IMR-90 (cell line): Measurements from ENCODE around the gene POMT2. TPM values are rescaled to one million over a fixed set of nuclear protein-coding genes. Genes with fewer than 3 reads are reported as not detected.

ENCODE experiments used
- ATAC-seq: fragments of 200-7000 bp; cut with Tn5 transposase; 2 replicates; pipeline ENCODE4 v1.9.1; 2020; ENCODE audit warnings: low read depth, mild to moderate bottlenecking, moderate library complexity
- BruUV-seq: library from RNA; stranded (reverse); fragments of 400-500 nt; replicated peaks from 2 replicates; lab custom pipeline; 2021; lab: Mats Ljungman, UMichigan
- CTCF ChIA-PET: fragments of 300-600 bp; formaldehyde crosslinking; extraction: SDS; loops from one replicate; lab custom pipeline; 2021; ENCODE audit warnings: antibody characterized with exemption; lab: Yijun Ruan, JAX
- POLR2A ChIA-PET: fragments of 300-600 bp; sonication (Branson Sonifier 250); formaldehyde crosslinking; loops from one replicate; lab custom pipeline; 2022; ENCODE audit warnings: antibody characterized with exemption; ENCODE audit not compliant: unreplicated experiment; lab: Charles Lee
- DNase-seq: peaks from one replicate; pipeline ENCODE4 v3.0.0; 2013
- H2AFZ ChIP-seq: replicated peaks from 2 replicates; pipeline ENCODE3; 2013; ENCODE audit warnings: low read length, mild to moderate bottlenecking; ENCODE audit not compliant: poor library complexity
- H2AK5ac ChIP-seq: 2 replicates; pipeline ENCODE4 v1.6.1; 2013; ENCODE audit warnings: low read depth, low read length, inconsistent platforms
- H2AK9ac ChIP-seq: replicated peaks from 2 replicates; pipeline ENCODE3; 2013; ENCODE audit warnings: mild to moderate bottlenecking, low read depth, low read length, moderate library complexity; ENCODE audit not compliant: poor library complexity
- H2BK120ac ChIP-seq: 2 replicates; pipeline ENCODE4 v1.6.1; 2013; ENCODE audit warnings: low read depth, low read length, inconsistent platforms
- H2BK15ac ChIP-seq: 3 replicates; pipeline ENCODE4 v1.6.1; 2013; ENCODE audit warnings: low read depth, low read length, inconsistent platforms
- H2BK20ac ChIP-seq: 2 replicates; pipeline ENCODE4 v1.6.1; 2013; ENCODE audit warnings: low read depth, mild to moderate bottlenecking, inconsistent platforms, low read length, moderate library complexity
- H2BK5ac ChIP-seq: 2 replicates; pipeline ENCODE4 v1.6.1; 2013; ENCODE audit warnings: mild to moderate bottlenecking, low read depth, low read length, inconsistent platforms; ENCODE audit not compliant: poor library complexity, severe bottlenecking
- H3K14ac ChIP-seq: replicated peaks from 2 replicates; pipeline ENCODE4 v1.6.1; 2013; ENCODE audit warnings: low read depth, low read length, inconsistent platforms
- H3K18ac ChIP-seq: 2 replicates; pipeline ENCODE4 v1.6.1; 2013; ENCODE audit warnings: low read depth, low read length, control low read depth
- H3K23ac ChIP-seq: 2 replicates; pipeline ENCODE4 v1.6.1; 2013; ENCODE audit warnings: low read depth, low read length, inconsistent platforms
- H3K27ac ChIP-seq: 2 replicates; pipeline ENCODE4 v1.5.1; 2013; ENCODE audit warnings: mild to moderate bottlenecking, control low read depth, low read length; ENCODE audit not compliant: insufficient read depth
- H3K27me3 ChIP-seq: 2 replicates; pipeline ENCODE4 v1.6.1; 2013; ENCODE audit warnings: low read length; ENCODE audit not compliant: control insufficient read depth, insufficient read depth
- H3K36me3 ChIP-seq: 2 replicates; pipeline ENCODE4 v1.6.1; 2013; ENCODE audit warnings: low read length, mixed read lengths; ENCODE audit not compliant: control insufficient read depth, insufficient read depth
- H3K4ac ChIP-seq: 2 replicates; pipeline ENCODE4 v1.6.1; 2013; ENCODE audit warnings: low read depth, low read length, inconsistent platforms
- H3K4me1 ChIP-seq: 2 replicates; pipeline ENCODE4 v1.6.1; 2013; ENCODE audit warnings: low read length, mixed read lengths; ENCODE audit not compliant: control insufficient read depth, insufficient read depth
- H3K4me2 ChIP-seq: 2 replicates; pipeline ENCODE4 v1.6.1; 2013; ENCODE audit warnings: low read depth, mild to moderate bottlenecking, control low read depth, low read length, moderate library complexity
- H3K4me3 ChIP-seq: 2 replicates; pipeline ENCODE4 v1.5.1; 2013; ENCODE audit warnings: low read depth, mild to moderate bottlenecking, control low read depth, low read length, moderate library complexity; ENCODE audit not compliant: insufficient read depth
- H3K56ac ChIP-seq: 2 replicates; pipeline ENCODE4 v1.6.1; 2013; ENCODE audit warnings: low read length, inconsistent platforms; ENCODE audit not compliant: insufficient read depth; ENCODE audit errors: extremely low read depth
- H3K79me1 ChIP-seq, 2 experiments: 2 replicates each; pipeline ENCODE4 v1.6.1; 2013; ENCODE audit warnings: low read length in 2 of 2, inconsistent platforms in 1 of 2, low read depth in 1 of 2
- H3K9ac ChIP-seq: 2 replicates; pipeline ENCODE4 v1.6.1; 2013; ENCODE audit warnings: low read depth, low read length, control low read depth
- H3K9me1 ChIP-seq: 2 replicates; pipeline ENCODE4 v1.6.1; 2013; ENCODE audit warnings: low read length, inconsistent platforms; ENCODE audit not compliant: insufficient read depth
- H3K9me3 ChIP-seq: 2 replicates; pipeline ENCODE4 v1.6.1; 2013; ENCODE audit warnings: low read length; ENCODE audit not compliant: control insufficient read depth, insufficient read depth
- H4K20me1 ChIP-seq: 2 replicates; pipeline ENCODE4 v1.6.1; 2013; ENCODE audit warnings: low read length, inconsistent platforms; ENCODE audit not compliant: insufficient read depth
- H4K5ac ChIP-seq: 2 replicates; pipeline ENCODE4 v1.6.1; 2013; ENCODE audit warnings: mild to moderate bottlenecking, low read depth, low read length, control low read depth
- H4K8ac ChIP-seq, 2 experiments: 2 replicates each; pipeline ENCODE4 v1.6.1; 2013; ENCODE audit warnings: low read depth in 2 of 2, low read length in 2 of 2, control low read depth in 1 of 2, inconsistent platforms in 1 of 2
- H4K91ac ChIP-seq: 2 replicates; pipeline ENCODE4 v1.6.1; 2013; ENCODE audit warnings: low read depth, low read length, inconsistent platforms; ENCODE audit not compliant: insufficient read depth
- RFX5 ChIP-seq: IDR thresholded peaks from 2 replicates; pipeline ENCODE4 v1.8.0; 2012; ENCODE audit warnings: low read depth, mild to moderate bottlenecking, low read length, moderate library complexity
- WGBS, 2 experiments: methylation state at CpG; one replicate each; pipeline versions ENCODE4 v1.1.5 to v1.1.7; 2013; ENCODE audit warnings: missing lambda C conversion rate in 2 of 2; ENCODE audit not compliant: insufficient read length in 1 of 2; ENCODE audit errors: extremely low coverage in 2 of 2; 5-methylcytosine and 5-hydroxymethylcytosine counted together
- dilution Hi-C: fragments of 300-500 bp; cut with HindIII; formaldehyde crosslinking; loops from one replicate; pipeline ENCODE4 v1.14.3; 2018; ENCODE audit warnings: low sequenced_read_pairs; ENCODE audit not compliant: unreplicated experiment
- in situ Hi-C: fragments of 300-500 bp; cut with MboI; formaldehyde crosslinking; loops from 3 replicates; pipeline ENCODE4 v1.14.3; 2019; ENCODE audit warnings: low sequenced_read_pairs, inconsistent platforms, mixed read lengths
- intact Hi-C: fragments of 100-400 bp; cut with micrococcal nuclease; formaldehyde crosslinking; loops from 2 replicates; pipeline ENCODE4 v1.10.0; 2022
- polyA plus RNA-seq, 3 experiments: library from polyadenylated mRNA; depleted of rRNA; stranded (reverse); fragments of >200 nt; gene quantifications; 2 replicates each; pipeline ENCODE4 v1.2.3, GENCODE V29; 2012; ENCODE audit warnings: low replicate concordance in 1 of 3
- total RNA-seq: library from RNA; depleted of rRNA; stranded (reverse); fragments of >200 nt; gene quantifications from 2 replicates; pipeline ENCODE4 v1.2.3, GENCODE V29; 2012

The POMT2 gene
- total and polyA plus RNA-seq, 2 of the 4 experiments (the other 2 are of a cell fraction) = 6.5 to 13.0 TPM

DNA sequence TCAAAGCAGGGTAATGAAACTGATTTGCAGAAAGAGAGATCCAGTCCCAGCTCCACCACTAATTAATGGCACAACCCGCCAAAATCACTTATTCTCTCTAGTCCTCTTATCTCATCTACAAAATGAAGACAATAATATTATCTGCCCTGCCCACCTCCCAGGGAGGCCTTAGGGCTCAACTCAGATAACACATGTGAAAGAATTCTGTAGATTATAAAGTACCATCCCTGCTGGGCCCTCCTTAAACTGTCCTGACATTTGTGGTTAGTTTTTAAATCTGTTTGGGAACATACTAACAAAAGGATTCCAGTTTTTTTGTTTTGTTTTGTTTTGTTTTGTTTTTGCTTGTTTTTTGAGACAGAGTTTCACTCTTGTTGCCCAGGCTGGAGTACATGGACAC is 7.3 kb downstream of the POMT2 start:
- dilution Hi-C loops = no loop called here
- Histone ChIP-seq H3K9me3 (no peaks in the 10 kb centered on the region), H3K14ac (peak overlapping the region; percentile 55; the same call in 1 of the 2 replicates), H3K9me1 (peaks cover 13% of the 10 kb centered on the region), H2AFZ (no peak overlapping the region), H2BK20ac (peak overlapping the region; percentile 88), H3K56ac (no peak overlapping the region), H3K27me3 (no peaks in the 10 kb centered on the region), H3K23ac (peak overlapping the region; percentile 82), H3K79me1 (peaks cover 13 to 57% of the 10 kb centered on the region in 2 experiments; a peak in 3 of 4 replicates), H2BK15ac (peak overlapping the region; percentile 89), H2BK120ac (peak overlapping the region; percentile 86), H3K27ac (peak overlapping the region; percentile 25; the same call in 1 of the 2 replicates), H3K4me3 (no peak overlapping the region), H3K4me2 (no peak overlapping the region), H4K91ac (peak overlapping the region; percentile 80), H3K4me1 (peaks cover 15% of the 10 kb centered on the region), H3K18ac (peak overlapping the region; percentile 33; the same call in 1 of the 2 replicates), H2BK5ac (peak overlapping the region; percentile 64), H2AK9ac (no peak overlapping the region), H2AK5ac (peak overlapping the region; percentile 66; the same call in 1 of the 2 replicates), H4K5ac (no peak overlapping the region), H4K8ac (peak overlapping the region; percentile 8 to 42; a peak in 2 of 4 replicates), H4K20me1 (peaks cover 9% of the 10 kb centered on the region), H3K4ac (peak overlapping the region; percentile 65), H3K36me3 (no peaks in the 10 kb centered on the region), H3K9ac (no peak overlapping the region)
- DNase-seq (no peak), ATAC-seq (no peak)
- no TSS peak for BruUV-seq
- ChIA-PET POLR2A (no interaction called here), CTCF (interaction anchor here (6.2 kb wide), 1 partner anchor 12 kb away, joined by 116 read pairs; no protein-coding TSS in a partner anchor)
- in situ Hi-C loops = loop anchor here (25.0 kb wide), 1 partner anchor 426 kb away; no protein-coding TSS in a partner anchor
- no CpG with 5 or more reads among the region's 1 CpG for WGBS, 2 experiments
- intact Hi-C loops = loop anchor here (5.0 kb wide), 1 partner anchor 436 kb away; no protein-coding TSS in a partner anchor
- no peak for TF ChIP-seq RFX5
